22Rv1 (cell line): ENCODE measurements around the gene WDFY2.
A peak's percentile ranks its signal among the peaks of the same experiment; 100 is the strongest.

Source experiments
- H3K27ac ChIP-seq: fragments of 450-650 bp; 2 replicates; pipeline ENCODE4 v1.5.1; 2017
- ZFX ChIP-seq: fragments of 450-650 bp; IDR thresholded peaks from 2 replicates; pipeline ENCODE4 v1.6.1; 2017; ENCODE audit warnings: antibody characterized with exemption, borderline replicate concordance
- TF ChIP-seq, protein P1 (sequence below): fragments of 450-650 bp; IDR thresholded peaks from 2 replicates; pipeline ENCODE4 v1.5.1; 2017; ENCODE audit warnings: mild to moderate bottlenecking

Gene WDFY2

DNA sequence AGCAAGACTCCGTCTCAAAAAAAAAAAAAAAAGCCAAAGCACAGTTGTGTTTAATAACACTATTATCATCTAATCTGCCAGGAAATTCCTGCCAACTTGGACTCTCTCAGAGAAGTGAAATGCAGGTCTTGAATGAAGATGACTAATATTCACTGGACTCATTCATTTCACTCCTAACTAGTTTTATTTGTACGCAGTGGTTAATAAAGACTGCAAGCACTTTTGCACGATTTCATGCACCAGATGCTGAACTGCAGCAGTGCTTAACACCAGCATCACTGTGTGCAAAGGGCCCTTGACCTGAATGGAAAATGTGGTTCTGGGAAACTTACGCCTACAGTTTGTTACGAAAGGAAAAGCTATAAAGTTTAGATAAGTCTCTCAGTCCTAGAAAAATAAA is 156.4 kb downstream of the WDFY2 start:
- H3K27ac ChIP-seq = peak overlapping the region; percentile 8; the same call in 1 of the 2 replicates
- TF ChIP-seq ZFX = no peak
- TF ChIP-seq, protein P1, sequence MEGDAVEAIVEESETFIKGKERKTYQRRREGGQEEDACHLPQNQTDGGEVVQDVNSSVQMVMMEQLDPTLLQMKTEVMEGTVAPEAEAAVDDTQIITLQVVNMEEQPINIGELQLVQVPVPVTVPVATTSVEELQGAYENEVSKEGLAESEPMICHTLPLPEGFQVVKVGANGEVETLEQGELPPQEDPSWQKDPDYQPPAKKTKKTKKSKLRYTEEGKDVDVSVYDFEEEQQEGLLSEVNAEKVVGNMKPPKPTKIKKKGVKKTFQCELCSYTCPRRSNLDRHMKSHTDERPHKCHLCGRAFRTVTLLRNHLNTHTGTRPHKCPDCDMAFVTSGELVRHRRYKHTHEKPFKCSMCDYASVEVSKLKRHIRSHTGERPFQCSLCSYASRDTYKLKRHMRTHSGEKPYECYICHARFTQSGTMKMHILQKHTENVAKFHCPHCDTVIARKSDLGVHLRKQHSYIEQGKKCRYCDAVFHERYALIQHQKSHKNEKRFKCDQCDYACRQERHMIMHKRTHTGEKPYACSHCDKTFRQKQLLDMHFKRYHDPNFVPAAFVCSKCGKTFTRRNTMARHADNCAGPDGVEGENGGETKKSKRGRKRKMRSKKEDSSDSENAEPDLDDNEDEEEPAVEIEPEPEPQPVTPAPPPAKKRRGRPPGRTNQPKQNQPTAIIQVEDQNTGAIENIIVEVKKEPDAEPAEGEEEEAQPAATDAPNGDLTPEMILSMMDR = no peak

DNA sequence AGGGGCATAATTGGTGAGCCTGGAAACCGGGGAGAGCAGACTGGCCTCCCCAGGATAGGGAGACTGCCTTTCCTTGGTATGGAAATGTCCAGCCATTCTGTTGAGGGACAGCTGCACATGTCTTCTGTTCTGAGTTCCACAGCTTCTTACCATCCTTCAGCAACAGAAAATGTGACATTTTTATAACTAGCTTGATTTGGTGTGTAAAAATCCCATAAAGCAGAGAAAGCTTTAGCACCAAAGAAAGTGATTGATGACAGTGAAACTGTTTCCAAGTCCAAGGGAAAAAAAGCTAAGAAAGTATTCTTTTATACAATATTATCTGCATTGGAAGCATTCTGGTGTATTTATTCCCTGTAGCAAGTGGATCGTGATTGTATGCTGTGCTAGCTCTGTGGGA is 157.8 kb downstream of the WDFY2 start:
- no peak overlapping the region for H3K27ac ChIP-seq
- TF ChIP-seq, protein P1 = no peak
- no peak for TF ChIP-seq ZFX

DNA sequence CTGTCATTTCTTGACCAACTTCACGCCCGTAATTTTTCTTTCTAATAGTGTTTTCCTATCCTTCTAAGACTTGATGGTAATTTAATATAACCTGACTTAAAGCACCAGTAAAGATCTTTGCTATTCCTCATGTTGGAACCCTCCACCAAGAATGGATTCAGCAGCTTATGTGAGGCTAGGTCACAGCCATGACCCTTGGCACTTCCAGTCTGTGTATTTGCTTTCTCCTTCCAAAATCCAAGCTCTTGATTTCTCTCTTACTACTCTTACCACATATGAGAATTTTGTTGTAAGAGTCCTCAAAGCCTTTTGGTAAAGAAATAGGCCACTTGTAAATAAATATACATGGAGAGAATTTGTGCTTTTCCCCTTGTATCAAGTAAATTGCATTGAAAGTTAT is 158.3 kb downstream of the WDFY2 start:
- no peak for TF ChIP-seq ZFX
- TF ChIP-seq, protein P1 = no peak
- H3K27ac ChIP-seq = no peak overlapping the region

DNA sequence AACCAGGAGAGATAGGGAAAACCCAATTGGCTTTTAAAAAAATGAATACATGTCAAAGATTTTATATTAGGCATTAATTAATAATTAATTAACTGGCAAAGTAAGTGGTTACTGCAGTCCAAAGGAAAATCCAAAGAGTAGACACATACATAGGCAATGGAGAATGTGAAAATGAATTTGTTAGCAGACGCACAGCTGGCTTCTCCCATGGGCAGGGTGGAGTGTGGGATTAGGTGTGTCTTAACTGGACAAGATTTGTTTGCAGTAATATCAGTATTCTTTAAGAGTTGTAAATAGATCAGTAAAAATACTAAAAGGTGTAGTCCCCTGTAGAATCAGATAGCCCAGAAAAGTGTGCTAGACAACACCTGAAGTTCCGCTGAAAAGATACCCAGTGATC is 161.0 kb downstream of the WDFY2 start:
- TF ChIP-seq, protein P1 = no peak
- TF ChIP-seq ZFX = no peak
- H3K27ac ChIP-seq = no peak overlapping the region

DNA sequence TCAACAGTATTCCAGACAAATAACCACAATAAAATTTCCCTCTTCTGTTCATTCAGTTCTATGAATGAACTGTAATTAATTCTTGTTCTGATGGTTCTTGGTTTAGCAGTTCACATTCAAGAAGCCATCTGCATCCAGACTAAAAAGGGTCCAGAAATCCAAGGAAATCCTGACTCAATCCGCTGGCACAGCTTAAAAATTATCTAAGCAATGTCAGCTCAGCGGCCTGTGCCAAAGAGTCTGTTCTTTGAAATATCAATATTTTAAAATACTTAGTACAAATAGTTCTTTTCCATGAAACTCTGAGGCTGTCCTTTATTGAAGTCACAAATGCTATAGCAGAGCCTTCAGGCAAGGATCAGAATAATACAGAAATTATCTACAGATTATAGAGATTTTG is 162.5 kb downstream of the WDFY2 start:
- no peak overlapping the region for H3K27ac ChIP-seq
- TF ChIP-seq, protein P1 = no peak
- TF ChIP-seq ZFX = no peak

DNA sequence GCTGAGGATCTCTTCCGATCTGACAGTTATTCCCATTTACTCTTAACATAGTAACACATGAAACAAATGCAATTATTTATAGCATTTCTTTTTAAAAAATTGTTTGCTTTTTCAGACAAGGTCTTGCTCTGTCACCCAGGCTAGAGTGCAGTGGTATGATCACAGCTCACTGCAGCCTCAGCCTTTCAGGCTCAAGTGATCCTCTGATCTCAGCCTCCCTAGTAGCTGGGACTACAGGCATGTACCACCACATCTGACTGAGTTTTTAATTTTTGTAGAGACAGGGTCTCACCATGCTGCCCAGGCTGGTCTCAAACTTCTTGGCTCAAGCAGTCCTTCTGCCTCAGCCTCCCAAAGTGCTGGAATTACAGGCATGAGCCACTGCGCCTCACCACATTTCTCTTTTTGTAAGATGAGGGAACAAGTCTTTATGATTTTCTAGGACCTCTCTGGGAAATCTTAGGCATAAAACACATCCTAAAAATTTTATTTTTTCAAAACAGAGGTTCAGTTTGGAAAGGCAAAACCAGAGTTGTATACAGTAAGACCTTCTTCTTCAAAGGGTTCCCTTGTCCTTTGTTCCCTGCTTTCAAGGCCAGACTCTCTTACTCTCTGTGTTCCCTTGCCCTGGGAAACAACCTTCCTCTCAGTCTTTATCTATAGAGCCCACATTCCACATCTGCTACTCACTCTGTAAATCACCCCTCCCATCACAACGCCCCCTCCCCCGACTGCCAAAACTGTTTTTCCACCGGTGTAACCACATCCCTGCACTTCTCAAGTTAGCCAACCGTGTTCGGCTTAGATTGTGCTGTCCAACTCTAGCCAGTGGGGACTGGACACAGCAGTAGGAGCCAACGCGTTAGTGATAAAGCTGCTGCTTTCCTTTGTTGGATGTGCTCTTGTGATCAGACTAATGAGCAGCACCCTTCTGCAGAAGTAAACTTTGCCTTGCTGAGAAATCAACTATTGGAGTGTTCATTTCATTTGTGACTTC is 163.5 kb downstream of the WDFY2 start:
- TF ChIP-seq, protein P1 = no peak
- no peak for TF ChIP-seq ZFX
- no peak overlapping the region for H3K27ac ChIP-seq

DNA sequence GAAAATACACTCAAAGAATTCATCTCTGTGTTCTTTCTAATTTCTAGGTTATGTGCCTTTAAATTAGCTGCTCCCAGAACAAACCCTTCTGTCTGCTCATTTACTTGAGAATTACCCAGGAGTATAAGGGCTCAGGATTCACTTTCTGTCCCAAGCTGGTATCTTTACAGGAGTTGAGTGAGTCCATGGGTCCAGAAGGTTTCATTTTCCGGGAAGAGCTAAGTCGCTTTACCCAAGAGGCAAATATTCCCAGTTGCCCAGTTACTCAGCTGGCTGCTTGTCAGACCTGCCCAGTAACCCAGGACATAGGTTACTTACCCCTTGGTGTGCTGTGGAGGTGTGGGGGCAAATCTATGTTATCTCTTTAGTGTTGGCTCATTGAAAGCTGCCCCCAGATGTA is 172.4 kb downstream of the WDFY2 start:
- no peak for TF ChIP-seq ZFX
- TF ChIP-seq, protein P1 = no peak
- H3K27ac ChIP-seq = no peak overlapping the region
